B cell (primary cell): Measurements from ENCODE around the gene LSM14B. TPM values are rescaled to one million over a fixed set of nuclear protein-coding genes. Genes with fewer than 3 reads are reported as not detected.

Source experiments
- ATAC-seq: fragments of 200-7000 bp; cut with Tn5 transposase; one replicate; pipeline ENCODE4 v1.10.0; 2021; ENCODE audit warnings: low read depth, mild to moderate bottlenecking, moderate number of reproducible peaks, moderate library complexity
- CTCF ChIA-PET: fragments of 350-600 bp; sonication (Branson Sonifier 250); formaldehyde crosslinking; loops from one replicate; lab custom pipeline; 2021; ENCODE audit warnings: antibody characterized with exemption, inconsistent platforms; lab: Charles Lee
- POLR2A ChIA-PET: fragments of 350-600 bp; sonication (Branson Sonifier 250); formaldehyde crosslinking; loops from one replicate; lab custom pipeline; 2021; ENCODE audit warnings: antibody characterized with exemption; lab: Charles Lee
- DNase-seq: peaks from one replicate; pipeline ENCODE4 v3.0.0; 2013
- H2AFZ ChIP-seq: 2 replicates; pipeline ENCODE4 v1.6.1; 2012; ENCODE audit warnings: mild to moderate bottlenecking, low read depth, low read length; ENCODE audit not compliant: insufficient read depth, poor library complexity, severe bottlenecking
- H3K27ac ChIP-seq, 2 donors: 1 replicate in 1 of 2; 2 replicates in 1 of 2; pipeline ENCODE4 v1.5.1; 2012 to 2013; ENCODE audit warnings: low read length in 2 of 2, mild to moderate bottlenecking in 2 of 2, moderate library complexity in 1 of 2
- H3K27me3 ChIP-seq, 4 experiments: fragments of 200-600 bp in 1 of 4; sonication (generic) in 1 of 4; replicated peaks in 1 of 4; 1 replicate in 2 of 4; 2 replicates in 2 of 4; pipeline versions ENCODE4 v1.6.1 to v1.7.0; 2013 to 2016; ENCODE audit warnings: low read length in 3 of 4, mild to moderate bottlenecking in 2 of 4, mixed read lengths in 1 of 4, moderate library complexity in 1 of 4; ENCODE audit not compliant: insufficient read depth in 4 of 4, control insufficient read depth in 3 of 4; ENCODE audit errors: control extremely low read depth in 1 of 4
- H3K36me3 ChIP-seq, 2 experiments: replicated peaks in 1 of 2; 1 replicate in 1 of 2; 2 replicates in 1 of 2; pipeline versions ENCODE4 v1.6.1 to v1.7.1; 2013; ENCODE audit warnings: low read length in 1 of 2; ENCODE audit not compliant: insufficient read depth in 2 of 2, control insufficient read depth in 1 of 2; ENCODE audit errors: control extremely low read depth in 1 of 2, extremely low read depth in 1 of 2
- H3K4me1 ChIP-seq, 2 donors: fragments of 200-600 bp in 1 of 2; sonication (generic) in 1 of 2; 1 replicate in 1 of 2; 2 replicates in 1 of 2; pipeline versions ENCODE4 v1.5.1 to v1.6.1; 2013 to 2017; ENCODE audit warnings: low read length in 2 of 2; ENCODE audit not compliant: control insufficient read depth in 2 of 2, insufficient read depth in 2 of 2
- H3K4me2 ChIP-seq: replicated peaks from 2 replicates; pipeline ENCODE3; 2012; ENCODE audit warnings: mild to moderate bottlenecking, low read depth, low read length; ENCODE audit not compliant: poor library complexity, severe bottlenecking
- H3K4me3 ChIP-seq, 5 experiments: fragments of 200-600 bp in 1 of 5; sonication (generic) in 1 of 5; 1 replicate in 3 of 5; 2 replicates in 2 of 5; pipeline versions ENCODE4 v1.5.1 to v1.7.0; 2011 to 2016; ENCODE audit warnings: low read length in 4 of 5, mild to moderate bottlenecking in 4 of 5, low read depth in 2 of 5, control low read depth in 1 of 5, moderate library complexity in 1 of 5; ENCODE audit not compliant: insufficient read depth in 1 of 5; ENCODE audit errors: control extremely low read depth in 1 of 5, extremely low read depth in 1 of 5
- H3K79me2 ChIP-seq: fragments of 200-600 bp; sonication (generic); one replicate; pipeline ENCODE4 v1.6.0; 2016; ENCODE audit warnings: low read length; ENCODE audit not compliant: control insufficient read depth, insufficient read depth
- H3K9ac ChIP-seq: fragments of 200-600 bp; sonication (generic); 2 replicates; pipeline ENCODE4 v1.6.1; 2017; ENCODE audit warnings: mild to moderate bottlenecking, low read length, moderate library complexity
- H3K9me3 ChIP-seq, 3 donors: one replicate each; pipeline versions ENCODE4 v1.6.1 to v1.7.1; 2013; ENCODE audit warnings: low read length in 2 of 3; ENCODE audit not compliant: control insufficient read depth in 2 of 3, insufficient read depth in 1 of 3; ENCODE audit errors: control extremely low read depth in 1 of 3
- H4K20me1 ChIP-seq: 2 replicates; pipeline ENCODE4 v1.6.0; 2012; ENCODE audit warnings: mild to moderate bottlenecking, low read length; ENCODE audit not compliant: insufficient read depth, control insufficient read depth, poor library complexity, severe bottlenecking
- H3K27ac Mint-ChIP-seq: one replicate; pipeline ENCODE4 v1.8.0; 2021; ENCODE audit warnings: mixed read lengths
- H3K27me3 Mint-ChIP-seq: one replicate; pipeline ENCODE4 v1.8.0; 2021; ENCODE audit warnings: mixed read lengths
- H3K4me1 Mint-ChIP-seq: one replicate; pipeline ENCODE4 v1.8.0; 2021; ENCODE audit warnings: mixed read lengths
- H3K4me3 Mint-ChIP-seq: one replicate; pipeline ENCODE4 v1.8.0; 2021; ENCODE audit warnings: mixed read lengths
- H3K9me3 Mint-ChIP-seq: one replicate; pipeline ENCODE4 v1.8.0; 2022; ENCODE audit warnings: mixed read lengths; ENCODE audit not compliant: insufficient read depth
- CTCF ChIP-seq: fragments of 200-600 bp; IDR thresholded peaks from one replicate; pipeline ENCODE4 v1.8.0; 2022; ENCODE audit warnings: antibody characterized with exemption, mild to moderate bottlenecking
- EZH2 ChIP-seq: IDR thresholded peaks from 2 replicates; pipeline ENCODE4 v1.6.1; 2012; ENCODE audit warnings: borderline replicate concordance, low read depth, mild to moderate bottlenecking, moderate library complexity, low read length; ENCODE audit not compliant: insufficient read depth, poor library complexity, severe bottlenecking
- WGBS: methylation state at CpG from one replicate; pipeline ENCODE4 v1.1.5; 2013; ENCODE audit warnings: missing lambda C conversion rate; ENCODE audit not compliant: insufficient coverage; 5-methylcytosine and 5-hydroxymethylcytosine counted together
- intact Hi-C: fragments of 100-400 bp; cut with micrococcal nuclease; formaldehyde crosslinking; loops from one replicate; pipeline ENCODE4 v1.10.0; 2022
- polyA plus RNA-seq: library from polyadenylated mRNA; depleted of rRNA; stranded (reverse); fragments of >200 nt; gene quantifications from 2 replicates; pipeline ENCODE4 v1.2.3, GENCODE V29; 2012
- total RNA-seq, 2 donors: library from RNA; stranded (reverse); fragments of 120-200 nt in 1 of 2; gene quantifications; 1 replicate in 1 of 2; 2 replicates in 1 of 2; pipeline versions ENCODE4 v1.2.3 to v1.2.4, GENCODE V29; 2013 to 2022

The LSM14B gene
- total and polyA plus RNA-seq, 2 donors (not counting 1 experiment from before 2014, with no cell fraction given) = 26.8 to 52.8 TPM

DNA sequence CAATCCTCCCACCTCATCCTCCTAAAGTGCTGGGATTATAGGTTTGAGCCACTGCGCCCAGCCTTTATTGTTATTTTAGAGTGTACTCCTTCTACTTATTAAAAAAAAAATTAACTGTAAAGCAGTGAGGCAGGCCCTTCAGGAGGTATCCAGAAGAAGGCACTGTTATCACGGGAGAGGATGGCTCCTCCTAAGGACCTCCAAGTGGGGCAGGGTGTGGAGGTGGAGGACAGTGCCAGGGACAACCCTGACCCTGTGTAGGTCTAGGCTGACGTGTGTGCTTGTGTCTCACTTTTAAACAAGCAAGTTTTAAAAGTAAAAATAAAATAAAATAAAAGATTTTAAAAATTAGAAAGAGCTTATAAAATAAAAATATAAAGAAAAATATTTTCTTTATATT lies 32.9 kb upstream of the LSM14B start:
- 50% methylated on average over 1 of the region's 3 CpGs for WGBS
- no peak for TF ChIP-seq EZH2
- TF ChIP-seq CTCF = no peak
- no peak overlapping the region for H3K4me3 Mint-ChIP-seq
- ChIA-PET CTCF (no interaction called here), POLR2A (no interaction called here)
- Histone ChIP-seq H3K79me2 (no peaks in the 10 kb centered on the region), H3K4me1 (no peaks in the 10 kb centered on the region), H3K4me3 (no peak overlapping the region), H3K27me3 (peaks cover 0 to 12% (median 3%) of the 10 kb centered on the region in 4 experiments), H3K4me2 (no peak overlapping the region), H3K9ac (no peak overlapping the region), H2AFZ (no peak overlapping the region), H4K20me1 (no peaks in the 10 kb centered on the region), H3K36me3 (no peaks in the 10 kb centered on the region), H3K9me3 (peaks cover 0 to 23% (median 0%) of the 10 kb centered on the region in 3 donors), H3K27ac (no peak overlapping the region)
- DNase-seq (no peak), ATAC-seq (no peak)
- no peaks in the 10 kb centered on the region for H3K4me1 Mint-ChIP-seq
- H3K27ac Mint-ChIP-seq = no peak overlapping the region
- H3K27me3 Mint-ChIP-seq = peaks cover 21% of the 10 kb centered on the region
- intact Hi-C loops = no loop called here
- H3K9me3 Mint-ChIP-seq = no peaks in the 10 kb centered on the region

GRCh38 chr20:62096421-62097380 lies 25.6 kb upstream of the LSM14B start:
- WGBS = 83% methylated on average over 30 of the region's 30 CpGs
- Mint-ChIP-seq H3K27ac (no peak overlapping the region), H3K4me1 (no peaks in the 10 kb centered on the region), H3K9me3 (peaks cover 5% of the 10 kb centered on the region), H3K4me3 (no peak overlapping the region), H3K27me3 (peaks cover 21% of the 10 kb centered on the region)
- H3K27me3 ChIP-seq = peaks cover 0 to 9% (median 4%) of the 10 kb centered on the region in 4 experiments
- intact Hi-C loops = no loop called here
- H3K79me2 ChIP-seq = no peaks in the 10 kb centered on the region
- TF ChIP-seq CTCF = no peak
- TF ChIP-seq EZH2 = no peak
- ChIA-PET POLR2A (no interaction called here), CTCF (no interaction called here)
- ATAC-seq (no peak), DNase-seq (no peak)
- no peaks in the 10 kb centered on the region for H4K20me1 ChIP-seq
- H3K27ac ChIP-seq = no peak overlapping the region
- H3K9me3 ChIP-seq = peaks cover 0 to 42% (median 4%) of the 10 kb centered on the region in 3 donors
- no peak overlapping the region for H3K9ac ChIP-seq
- no peak overlapping the region for H3K4me2 ChIP-seq
- H3K36me3 ChIP-seq = no peaks in the 10 kb centered on the region
- no peaks in the 10 kb centered on the region for H3K4me1 ChIP-seq
- H2AFZ ChIP-seq = no peak overlapping the region
- no peak overlapping the region for H3K4me3 ChIP-seq
